Left lung (tissue), 10 donors: ENCODE data around the gene HECTD4. TPM values are rescaled to one million over a fixed set of nuclear protein-coding genes. Genes with fewer than 3 reads are reported as not detected.
"Not testable (repeated sequence)": the region's sequence is repeated elsewhere in the genome, so short reads cannot be mapped to it uniquely, and the experiment has no call there.

Experiments
- ATAC-seq: fragments of 200-7000 bp; cut with Tn5 transposase; one replicate; pipeline ENCODE4 v1.9.1; 2020; ENCODE audit warnings: moderate library complexity
- DNase-seq, 4 donors: peaks; one replicate each; pipeline ENCODE4 v3.0.0-alpha.2; 2013 to 2020
- H3K27ac ChIP-seq, 2 donors: fragments of 200-600 bp; sonication (generic) in 1 of 2; one replicate each; pipeline versions ENCODE4 v1.5.0 to v1.8.0; 2020 to 2021
- H3K27me3 ChIP-seq, 2 donors: fragments of 200-600 bp; sonication (generic) in 1 of 2; one replicate each; pipeline versions ENCODE4 v1.5.0 to v1.8.0; 2020 to 2021
- H3K36me3 ChIP-seq, 2 donors: fragments of 200-600 bp; sonication (generic) in 1 of 2; one replicate each; pipeline versions ENCODE4 v1.5.0 to v1.8.0; 2020 to 2021
- H3K4me1 ChIP-seq, 2 donors: fragments of 200-600 bp; one replicate each; pipeline ENCODE4 v1.8.0; 2021
- H3K4me3 ChIP-seq, 2 donors: fragments of 200-600 bp; sonication (generic) in 1 of 2; one replicate each; pipeline versions ENCODE4 v1.5.0 to v1.8.0; 2020 to 2021; ENCODE audit warnings: mild to moderate bottlenecking in 1 of 2
- H3K9me3 ChIP-seq, 2 donors: fragments of 200-600 bp; sonication (generic) in 1 of 2; one replicate each; pipeline versions ENCODE4 v1.5.0 to v1.8.0; 2020 to 2021
- CTCF ChIP-seq, 2 donors: fragments of 200-600 bp; sonication (generic) in 1 of 2; IDR thresholded peaks; one replicate each; pipeline versions ENCODE4 v1.5.0 to v1.8.0; 2021; ENCODE audit warnings: antibody characterized with exemption in 2 of 2
- intact Hi-C, 2 donors: fragments of 100-400 bp; cut with DNase I; formaldehyde crosslinking; loops; one replicate each; pipeline versions ENCODE4 v1.11.2 to v1.14.2; 2022
- microRNA-seq, 2 donors: library from miRNA; unstranded; fragments of <30 nt; microRNA quantifications; one replicate each; pipeline ENCODE4, GENCODE V29; 2019
- polyA plus RNA-seq, 6 donors: library from polyadenylated mRNA; unstranded; fragments of 120-200 nt; gene quantifications; one replicate each; pipeline ENCODE4 v1.2.1, GENCODE V29; 2013; ENCODE audit not compliant: insufficient read length in 6 of 6
- total RNA-seq, 2 donors: library from RNA; stranded (reverse); fragmentation: NEBNext Ultra II Directional; extraction: Animal tissue kit (Norgen Biotek cat#: 25700); gene quantifications; one replicate each; pipeline ENCODE4 v1.2.1, GENCODE V29; 2021
- donor health status: DM: no; HTN: yes; CAD: no.
- donor health status: DM: no; HTN: no; CAD: no.

Gene HECTD4
- total and polyA plus RNA-seq, 8 donors, result 41.3 to 78.6 (median 64.9) TPM

GRCh38 chr12:112112409-112113133 lies 269.7 kb downstream of the HECTD4 start:
- ATAC-seq, result peak; percentile 21
- Histone ChIP-seq H3K4me3 (no peak overlapping the region), H3K27ac (peak overlapping the region; percentile 1 to 44), H3K4me1 (peaks cover under 1 to 49% of the 10 kb centered on the region in 2 donors), H3K9me3 (no peaks in the 10 kb centered on the region), H3K27me3 (no peaks in the 10 kb centered on the region), H3K36me3 (no peaks in the 10 kb centered on the region)
- no peak for TF ChIP-seq CTCF (IDR thresholded peaks at IDR 0.05)
- DNase-seq, result peak in 1 of 4 donors; percentile 55
- intact Hi-C loops, result no loop called here

GRCh38 chr12:112111931-112112330 lies 270.3 kb downstream of the HECTD4 start:
- intact Hi-C loops, result no loop called here
- Histone ChIP-seq H3K4me3 (no peak overlapping the region), H3K4me1 (peaks cover 7 to 49% of the 10 kb centered on the region in 2 donors), H3K27ac (peak overlapping the region; percentile 1 to 39), H3K27me3 (no peaks in the 10 kb centered on the region), H3K9me3 (no peaks in the 10 kb centered on the region), H3K36me3 (no peaks in the 10 kb centered on the region)
- ATAC-seq (peak; percentile 12), DNase-seq (no peak)
- no peak for TF ChIP-seq CTCF (IDR thresholded peaks at IDR 0.05)

- H3K4me3 ChIP-seq, H3K36me3 ChIP-seq, ATAC-seq, intact Hi-C loops, H3K9me3 ChIP-seq, DNase-seq, H3K27me3 ChIP-seq, H3K27ac ChIP-seq: not testable (repeated sequence)
- H3K4me1 ChIP-seq, result peaks cover 10 to 49% of the 10 kb centered on the region in 2 donors
Observed at GRCh38 chr12:112110787-112111662, 271.2 kb downstream of the HECTD4 start.

Small RNA genes lying within 50 kb of the gene (microRNA-seq; reads per million reads assigned to microRNA genes)
- 0 to 0.14 reads per million in 2 donors for gene MIR6861

Other genes with a start within 250 kb of the HECTD4 start
- 1,000 to 10,000 TPM in 1 of 2 donors, 100 to 1,000 TPM in 1; 954 to 1,106 TPM for gene RPL6, start 27.2 kb upstream of the HECTD4 start, total RNA-seq
- 1,000 to 10,000 TPM; 2,473 to 2,888 (median 2,674) TPM for gene RPL6, start 27.2 kb upstream of the HECTD4 start, polyA plus RNA-seq
- gene PTPN11, start 36.5 kb upstream of the HECTD4 start, total RNA-seq, result 100 to 1,000 TPM; 100 to 118 TPM
- gene PTPN11, start 36.5 kb upstream of the HECTD4 start, polyA plus RNA-seq, result 10 to 100 TPM; 56.5 to 68.7 (median 63.6) TPM